Lower leg skin (tissue), 3 donors: ENCODE results near the gene FBXO8.

Experiments used
- POLR2A ChIP-seq, 2 donors: fragments of 450-650 bp; IDR thresholded peaks; one replicate each; pipeline ENCODE4 v1.6.1; 2016 to 2017; ENCODE audit warnings: antibody characterized with exemption in 2 of 2, mild to moderate bottlenecking in 1 of 2, moderate library complexity in 1 of 2
- TF ChIP-seq, protein P1 (sequence below), 3 donors: fragments of 450-650 bp; IDR thresholded peaks; one replicate each; pipeline ENCODE4 v1.5.1; 2016; ENCODE audit warnings: antibody characterized with exemption in 3 of 3, mild to moderate bottlenecking in 3 of 3, moderate library complexity in 2 of 3

DNA sequence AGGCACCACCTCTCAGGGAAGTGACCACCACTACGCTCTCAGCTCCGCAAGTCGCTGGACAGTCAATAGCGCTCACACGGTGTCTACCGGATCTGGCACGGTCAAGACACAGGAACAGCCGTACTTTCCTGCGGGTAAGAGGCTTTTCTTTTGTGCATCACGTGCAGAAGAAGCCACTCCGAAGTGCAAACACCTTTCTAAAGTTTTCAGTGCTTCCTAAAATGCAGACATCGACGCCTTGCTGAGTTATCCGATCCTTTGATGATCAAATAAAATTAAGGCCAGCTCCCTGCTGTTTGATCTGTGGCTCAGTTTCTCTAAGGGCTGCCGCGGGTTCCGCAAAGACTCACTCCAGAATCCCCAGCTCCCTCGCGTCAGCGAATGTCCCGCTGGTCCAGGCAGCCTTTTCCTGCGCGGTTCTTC is 71.8 kb downstream of the FBXO8 start:
- TF ChIP-seq, protein P1, sequence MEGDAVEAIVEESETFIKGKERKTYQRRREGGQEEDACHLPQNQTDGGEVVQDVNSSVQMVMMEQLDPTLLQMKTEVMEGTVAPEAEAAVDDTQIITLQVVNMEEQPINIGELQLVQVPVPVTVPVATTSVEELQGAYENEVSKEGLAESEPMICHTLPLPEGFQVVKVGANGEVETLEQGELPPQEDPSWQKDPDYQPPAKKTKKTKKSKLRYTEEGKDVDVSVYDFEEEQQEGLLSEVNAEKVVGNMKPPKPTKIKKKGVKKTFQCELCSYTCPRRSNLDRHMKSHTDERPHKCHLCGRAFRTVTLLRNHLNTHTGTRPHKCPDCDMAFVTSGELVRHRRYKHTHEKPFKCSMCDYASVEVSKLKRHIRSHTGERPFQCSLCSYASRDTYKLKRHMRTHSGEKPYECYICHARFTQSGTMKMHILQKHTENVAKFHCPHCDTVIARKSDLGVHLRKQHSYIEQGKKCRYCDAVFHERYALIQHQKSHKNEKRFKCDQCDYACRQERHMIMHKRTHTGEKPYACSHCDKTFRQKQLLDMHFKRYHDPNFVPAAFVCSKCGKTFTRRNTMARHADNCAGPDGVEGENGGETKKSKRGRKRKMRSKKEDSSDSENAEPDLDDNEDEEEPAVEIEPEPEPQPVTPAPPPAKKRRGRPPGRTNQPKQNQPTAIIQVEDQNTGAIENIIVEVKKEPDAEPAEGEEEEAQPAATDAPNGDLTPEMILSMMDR (IDR thresholded peaks at IDR 0.05): no peak
- no peak for TF ChIP-seq POLR2A (IDR thresholded peaks at IDR 0.05)
